ENCODE results near the gene MED7.

The MED7 gene

DNA sequence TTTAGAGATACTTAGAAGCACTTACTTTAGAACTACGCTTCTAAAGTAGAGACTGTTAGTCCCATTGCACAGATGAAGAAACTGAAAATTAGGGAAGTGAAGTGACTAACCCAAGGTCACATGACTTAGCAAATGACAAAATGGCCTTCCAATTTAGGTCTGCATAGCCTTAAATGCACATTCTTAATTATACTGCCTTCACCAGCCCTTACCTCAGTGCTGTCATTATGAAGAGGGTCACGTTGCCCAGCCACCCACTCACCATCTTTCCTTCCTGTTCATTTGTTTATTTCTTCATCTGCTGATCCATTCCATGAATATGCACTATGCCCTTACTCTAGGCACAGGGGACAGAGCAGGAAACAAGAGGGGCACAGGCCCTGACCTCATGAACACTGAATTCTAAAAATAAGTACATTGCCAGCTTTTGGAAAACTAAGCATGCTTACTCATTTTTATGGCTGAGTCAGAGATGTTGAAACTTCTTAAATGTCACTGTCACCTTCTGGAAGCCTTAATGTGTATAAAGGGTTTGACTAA, 42.5 kb downstream of the MED7 start:
- DNase-seq: no peak

DNA sequence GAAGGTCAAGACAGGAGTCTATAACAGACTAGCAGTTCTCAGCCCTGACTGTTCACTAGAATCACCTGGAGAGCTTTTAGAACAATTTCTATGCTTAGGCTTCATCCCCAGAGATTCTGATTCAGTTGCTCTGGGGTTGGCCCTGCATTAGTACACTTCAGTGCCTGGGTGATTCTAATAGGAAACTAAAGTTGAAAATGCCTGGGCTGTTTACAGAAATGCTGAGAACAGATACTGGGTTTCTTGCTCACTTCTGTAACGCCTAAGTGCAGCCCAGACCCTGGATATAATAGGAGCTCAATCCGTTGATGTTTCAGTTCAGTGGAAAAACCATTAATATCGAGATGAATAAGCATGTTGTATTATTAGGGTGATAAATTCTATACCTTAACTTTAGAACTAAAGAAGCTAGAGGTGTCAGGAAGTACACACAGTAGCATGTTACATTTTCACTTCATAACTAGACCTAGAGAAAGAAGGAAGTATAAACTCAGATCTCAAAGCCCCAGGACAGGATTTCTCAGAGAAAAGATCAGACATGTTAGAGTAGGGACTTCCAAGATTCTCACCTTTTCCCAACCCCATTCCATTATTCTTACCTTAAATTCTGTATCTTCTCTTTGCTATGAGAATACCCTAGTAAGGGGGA, 54.2 kb downstream of the MED7 start:
- no peak for DNase-seq

Measured in midbrain (tissue), 1 donor.